Tongue (tissue), 3 donors: Measurements from ENCODE around the gene RDH14. TPM values are rescaled to one million over a fixed set of nuclear protein-coding genes. Genes with fewer than 3 reads are reported as not detected.
A peak's percentile ranks its signal among the peaks of the same experiment; 100 is the strongest.

Experiments used
- DNase-seq: peaks from one replicate; pipeline ENCODE4 v3.0.0-alpha.2; 2015
- small RNA-seq: library from RNA; depleted of rRNA; stranded (forward); fragments of <200 nt; gene quantifications from one replicate; pipeline ENCODE3, GENCODE V24; 2014; ENCODE audit warnings: low replicate concordance
- total RNA-seq: library from RNA; depleted of rRNA; stranded (reverse); fragments of >200 nt; gene quantifications from one replicate; pipeline ENCODE4 v1.2.3, GENCODE V29; 2014

The RDH14 gene
- total RNA-seq, 1 donor from 2014 or later: 37.8 TPM

DNA sequence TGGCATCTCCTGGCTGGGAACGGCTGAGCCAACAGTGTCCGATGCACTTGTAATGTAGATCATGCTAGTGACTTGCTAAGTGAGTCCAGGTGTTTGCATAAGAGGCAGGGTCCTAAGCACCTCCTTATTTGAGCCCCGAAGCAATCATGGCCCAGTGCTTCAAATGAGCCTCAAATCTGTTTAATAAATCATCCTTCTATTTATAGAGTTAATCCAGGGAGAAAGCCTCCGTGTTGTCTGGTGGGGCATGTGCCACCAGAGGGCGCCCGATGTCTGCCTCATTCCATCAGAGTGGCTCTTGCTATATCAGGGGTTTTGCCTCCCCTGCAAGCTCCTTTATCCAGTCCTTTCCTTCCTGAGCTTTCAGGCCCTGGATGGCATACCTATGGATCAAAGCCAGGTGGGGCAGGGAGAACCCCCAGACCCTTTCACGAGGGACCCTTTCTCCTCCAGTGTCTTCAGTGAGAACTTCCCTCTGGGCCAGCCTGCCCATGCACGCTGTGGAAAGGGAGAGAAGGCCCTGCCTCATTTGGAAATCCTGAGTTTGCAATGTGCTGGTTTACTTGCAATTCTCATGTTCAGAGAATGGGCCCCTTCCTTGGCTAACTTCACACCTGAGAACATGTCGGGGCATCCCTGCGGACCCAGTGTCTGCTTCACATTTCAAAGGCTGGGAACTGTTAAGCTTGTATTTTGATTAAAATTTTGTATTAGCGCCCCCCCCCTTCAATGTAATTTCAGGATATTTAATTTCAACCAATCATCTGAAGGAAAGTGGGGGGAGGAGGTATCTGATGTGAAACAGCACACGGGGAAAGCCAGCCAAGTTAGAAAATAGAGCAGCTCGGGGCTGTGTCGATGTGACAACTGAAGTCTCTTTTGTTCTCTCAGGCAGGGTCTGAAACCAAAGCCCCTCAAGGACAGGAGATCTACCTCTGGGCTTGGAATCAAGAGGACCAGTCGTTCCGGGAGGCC lies 39.7 kb downstream of the RDH14 start:
- peak; percentile 96 for DNase-seq

- DNase-seq: peak; percentile 80
Observed at GRCh38 chr2:18519914-18520450, 40.5 kb downstream of the RDH14 start.

- DNase-seq: peak; percentile 50
Observed at GRCh38 chr2:18518116-18519111, 42.0 kb downstream of the RDH14 start.

- no peak for DNase-seq
Observed at GRCh38 chr2:18517386-18517785, 43.1 kb downstream of the RDH14 start.

GRCh38 chr2:18516112-18516511 lies 44.3 kb downstream of the RDH14 start:
- DNase-seq: no peak

DNA sequence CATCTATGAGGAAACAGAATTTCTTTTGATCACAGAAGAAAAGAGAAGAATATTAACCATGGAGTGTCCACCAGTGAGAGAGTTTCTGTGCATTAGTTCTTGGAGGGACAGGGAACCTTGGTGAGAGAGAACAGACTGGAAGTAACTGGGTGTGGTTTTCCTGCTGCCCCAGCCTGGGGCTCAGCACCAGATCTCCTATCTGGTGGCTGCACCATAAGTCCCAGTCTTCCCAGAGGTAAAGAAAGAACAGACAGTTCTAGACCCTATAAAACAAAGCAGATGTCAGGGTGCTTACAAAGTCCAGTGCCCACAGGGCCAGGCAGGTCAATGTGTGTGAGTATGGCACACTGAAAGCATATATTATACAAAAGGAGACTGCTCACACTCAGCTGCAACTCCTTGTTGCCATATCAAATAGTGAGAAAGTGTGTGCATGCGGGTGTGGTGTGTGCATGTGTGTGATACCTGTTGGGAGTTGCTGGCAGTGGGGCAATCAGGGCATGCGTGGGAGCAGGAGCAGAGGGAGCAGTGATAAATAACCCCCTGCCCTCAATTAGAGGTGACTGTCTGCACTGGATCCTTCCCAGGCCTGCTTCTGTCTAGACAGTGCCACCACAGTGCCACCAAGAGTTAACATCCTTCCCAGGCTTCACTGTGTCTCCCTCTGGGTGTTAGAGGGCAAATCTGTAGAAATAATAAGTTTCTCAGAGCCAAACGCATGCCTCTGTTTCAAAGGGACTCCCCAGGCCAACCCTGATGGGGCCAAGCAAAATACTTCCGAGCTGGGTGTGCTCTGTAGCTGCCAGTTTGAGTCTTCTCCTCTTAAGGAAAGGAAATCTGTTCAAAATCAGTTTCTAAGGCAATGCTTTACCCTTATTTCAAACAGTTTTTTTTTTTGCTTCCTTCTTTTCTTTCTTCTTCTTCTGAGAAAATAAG lies 45.7 kb downstream of the RDH14 start:
- no peak for DNase-seq

- DNase-seq: no peak
Observed at GRCh38 chr2:18510775-18511174, 49.7 kb downstream of the RDH14 start.

GRCh38 chr2:18506883-18507509 lies 53.5 kb downstream of the RDH14 start:
- DNase-seq: no peak

DNA sequence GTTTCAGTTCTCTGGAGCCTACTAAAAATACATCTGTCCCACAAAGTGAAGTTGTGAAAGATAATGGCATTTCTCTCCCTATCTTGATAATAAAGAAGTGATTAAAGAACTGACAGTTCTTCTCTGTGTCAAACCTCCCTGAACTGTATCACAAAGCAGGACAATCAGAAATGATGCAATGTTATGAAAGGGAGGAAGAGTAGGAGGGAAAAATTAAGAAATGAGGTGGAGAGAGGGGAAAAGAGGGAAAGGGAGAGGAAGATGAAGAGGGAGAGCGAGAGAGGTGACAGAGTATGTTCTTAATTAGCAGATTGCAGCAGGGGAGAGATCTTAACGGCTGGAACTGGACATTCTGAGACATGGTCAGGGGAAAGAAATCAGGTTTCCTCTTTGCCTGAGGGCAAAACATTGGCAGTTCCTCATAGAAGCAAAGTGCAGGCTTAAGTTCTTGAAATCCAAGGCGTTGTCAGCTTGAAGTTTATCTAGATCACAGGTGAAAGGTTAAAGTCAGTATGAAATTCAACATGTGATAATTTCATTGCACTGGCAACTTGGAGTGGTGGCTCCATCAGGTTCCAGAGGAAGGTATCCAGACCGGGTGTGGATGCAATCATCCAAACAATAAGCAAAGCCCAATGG lies 54.6 kb downstream of the RDH14 start:
- no peak for DNase-seq

Small RNA genes within 50 kb of the gene (small RNA-seq; reads per million reads assigned to genes)
- not detected for gene RNU6-1215P

Other genes starting within 250 kb of the RDH14 start
- not detected for gene NT5C1B, start 28.9 kb upstream of the RDH14 start, total RNA-seq